ENCODE results near the gene PODXL.

- no peak for TF ChIP-seq EZH2 (IDR thresholded peaks at IDR 0.05; ENCODE audit: borderline replicate concordance)
- TF ChIP-seq EZH2phosphoT487 (IDR thresholded peaks at IDR 0.05; ENCODE audit: low read depth, severe bottlenecking, unreplicated experiment), result no peak
Observed at GRCh38 chr7:131529617-131530016, 26.8 kb downstream of the PODXL start.
